Germinal center (tissue), 1 donor: Measurements from ENCODE around the gene ITSN1.
"Not testable (repeated sequence)": the region's sequence is repeated elsewhere in the genome, so short reads cannot be mapped to it uniquely, and the experiment has no call there.

Experiments used
- DNase-seq: peaks from one replicate; pipeline ENCODE4 v3.0.0; 2012; ENCODE audit warnings: mixed read lengths, low spot score

Gene ITSN1

DNA sequence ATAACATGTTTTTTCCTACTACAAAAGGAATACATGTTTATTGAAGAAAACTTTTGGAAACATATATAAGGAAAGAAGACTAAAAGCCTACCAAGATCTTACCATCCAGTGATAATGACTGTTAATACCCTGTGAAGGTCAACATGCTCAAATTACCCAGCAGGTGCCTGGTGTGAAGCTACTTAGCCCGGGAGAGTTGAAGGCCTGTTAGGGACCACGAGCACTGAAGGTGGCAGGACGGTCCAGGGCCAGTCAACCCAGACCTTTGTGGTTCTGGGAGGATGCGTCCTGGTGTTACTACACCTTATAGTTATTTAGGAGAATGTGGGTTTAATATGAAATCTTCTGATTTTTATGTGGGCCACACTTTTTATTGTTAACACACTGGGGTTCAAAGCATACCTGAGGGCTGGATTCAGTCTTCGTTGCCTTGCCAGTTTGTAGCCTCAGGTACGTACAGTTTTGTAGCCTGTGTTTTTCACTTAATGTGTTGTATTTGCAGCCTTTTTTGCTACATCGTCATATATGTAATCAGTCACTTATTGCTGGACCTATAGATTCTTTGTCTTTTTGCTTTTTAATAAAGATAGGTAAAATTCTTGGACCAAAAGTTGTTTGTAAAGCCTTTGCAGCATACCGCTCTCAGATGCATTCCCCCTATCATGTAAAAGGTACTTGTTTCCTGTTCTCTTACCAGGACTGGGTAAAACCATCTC, 9.8 kb downstream of the ITSN1 start:
- no peak for DNase-seq

DNA sequence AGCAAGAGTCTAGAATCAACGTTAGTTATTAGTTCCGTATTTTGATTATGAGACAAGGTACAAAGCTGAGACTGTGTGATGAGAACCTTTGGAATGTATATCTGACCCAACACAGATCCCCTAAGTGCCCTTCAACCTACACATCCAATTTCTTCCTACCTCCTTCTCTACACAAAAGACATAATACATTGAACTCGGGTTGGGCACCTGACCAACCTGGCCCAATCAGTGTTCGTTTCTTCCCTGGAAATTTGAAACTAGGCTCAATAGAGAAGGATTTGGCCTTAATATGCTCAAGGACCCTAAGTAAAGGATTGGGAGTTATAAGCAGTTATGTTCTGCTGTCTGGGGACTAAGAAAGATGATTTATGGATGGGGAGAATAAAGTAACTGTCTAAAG, 12.1 kb downstream of the ITSN1 start:
- DNase-seq = no peak

DNA sequence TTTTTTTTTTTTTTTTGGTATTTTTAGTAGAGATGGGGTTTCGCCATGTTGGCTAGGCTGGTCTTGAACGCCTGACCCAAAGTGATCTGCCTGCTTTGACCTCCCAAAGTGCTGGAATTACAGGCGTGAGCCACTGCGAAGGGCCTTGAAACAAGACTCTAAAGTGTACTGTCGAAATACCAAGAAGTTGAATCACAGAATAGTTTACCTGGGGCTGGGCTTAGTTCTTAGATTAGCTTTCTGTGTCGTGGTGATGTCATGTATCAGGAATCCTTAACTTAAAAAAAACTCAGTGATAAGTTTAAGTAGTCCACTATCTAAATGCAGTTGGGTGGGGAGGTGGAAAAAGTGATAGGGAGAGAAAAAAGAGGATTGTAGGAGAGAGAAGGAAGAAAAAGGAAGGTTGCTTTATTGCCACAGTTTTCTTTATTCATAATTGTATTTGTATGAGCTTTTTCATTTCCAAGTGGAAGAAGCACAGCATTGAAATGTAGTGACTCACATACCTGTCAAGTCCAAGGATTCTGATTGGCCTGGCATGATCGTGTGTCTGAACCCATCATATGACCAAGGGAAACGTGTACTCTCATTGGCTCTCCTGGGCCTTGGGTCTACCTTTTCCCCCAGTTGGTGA, 13.4 kb downstream of the ITSN1 start:
- DNase-seq = no peak

DNA sequence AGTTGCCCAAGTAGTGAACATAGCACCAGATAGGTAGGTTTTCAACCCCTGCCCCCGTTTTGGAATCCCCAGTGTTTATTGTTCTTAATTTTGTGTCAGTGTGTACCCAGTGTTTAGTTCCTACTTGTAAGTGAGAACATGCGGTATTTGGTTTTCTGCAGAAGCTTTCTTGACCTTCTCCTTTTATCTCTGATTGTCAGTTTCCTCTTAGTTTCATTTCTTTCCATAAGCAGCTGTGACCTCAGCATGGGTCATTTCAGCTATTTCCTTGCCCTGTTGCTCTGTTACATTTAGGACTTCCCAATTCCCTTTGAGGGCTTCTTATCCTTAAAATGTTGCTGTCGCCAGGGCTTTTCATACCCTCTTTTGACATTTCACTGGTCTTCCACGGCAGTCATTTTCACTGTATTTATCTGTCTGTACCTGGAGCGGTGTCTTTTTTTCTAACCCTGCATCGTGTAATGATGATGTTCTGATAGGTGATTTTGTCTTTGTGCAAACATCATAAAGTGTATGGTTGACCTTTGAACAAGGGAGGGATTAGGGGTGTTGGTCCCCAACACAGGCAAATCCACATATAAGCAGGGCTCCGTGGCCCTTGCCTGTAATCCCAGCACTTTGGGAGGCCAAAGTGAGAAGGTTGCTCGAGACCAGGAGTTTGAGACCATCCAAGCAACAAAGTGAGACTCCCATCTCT, 15.0 kb downstream of the ITSN1 start:
- no peak for DNase-seq

DNA sequence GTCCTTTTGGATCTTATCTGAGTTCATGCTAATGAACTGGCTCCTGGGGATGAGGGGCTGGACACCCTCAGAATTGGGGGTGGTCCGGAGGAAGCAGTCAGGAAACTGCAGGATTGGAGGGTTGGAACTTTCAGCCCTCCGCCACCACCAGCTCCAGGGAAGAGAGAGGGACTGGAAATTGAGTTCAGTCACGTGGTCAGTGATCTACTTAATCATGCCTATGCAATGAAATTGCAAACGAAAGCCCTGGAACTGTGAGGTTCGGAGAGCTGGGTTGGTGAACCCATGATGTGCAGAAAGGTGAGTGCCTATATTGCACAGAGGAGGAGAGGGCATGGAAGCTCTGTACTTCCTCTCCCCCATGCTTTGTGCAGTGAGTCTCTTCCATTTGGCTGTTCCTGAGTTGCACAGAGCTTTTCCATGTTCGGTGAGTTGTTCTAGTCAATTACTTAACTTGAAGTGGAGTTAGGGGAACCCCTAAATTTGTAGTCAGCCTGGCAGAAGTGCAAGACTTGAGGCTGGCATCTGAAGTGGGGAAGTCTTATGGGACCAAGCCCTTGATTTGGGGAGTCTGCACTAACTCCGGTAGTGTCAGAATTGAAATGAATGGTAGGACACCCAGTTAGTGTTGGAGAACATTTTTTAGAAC, 16.7 kb downstream of the ITSN1 start:
- no peak for DNase-seq

GRCh38 chr21:33659568-33659949, 17.3 kb downstream of the ITSN1 start:
- DNase-seq = no peak

DNA sequence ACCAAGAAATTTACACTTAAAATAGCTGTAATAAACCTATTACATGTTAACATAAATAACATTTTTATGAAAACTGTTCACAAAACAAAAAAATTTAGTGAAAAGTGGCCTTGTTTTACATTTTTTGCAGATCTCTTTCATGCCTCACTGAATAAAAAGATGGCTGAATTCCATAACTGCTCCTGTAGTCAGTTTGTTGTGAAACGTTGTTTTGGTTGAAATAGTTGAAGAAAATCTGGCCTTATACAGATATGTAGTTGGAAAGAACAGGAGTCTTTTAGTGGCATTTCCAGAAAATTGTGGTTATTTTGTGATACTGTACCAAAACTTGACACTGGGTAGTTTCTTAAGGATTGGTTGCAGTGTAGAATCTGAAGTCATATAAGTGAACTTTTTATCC, 18.1 kb downstream of the ITSN1 start:
- DNase-seq = no peak

DNA sequence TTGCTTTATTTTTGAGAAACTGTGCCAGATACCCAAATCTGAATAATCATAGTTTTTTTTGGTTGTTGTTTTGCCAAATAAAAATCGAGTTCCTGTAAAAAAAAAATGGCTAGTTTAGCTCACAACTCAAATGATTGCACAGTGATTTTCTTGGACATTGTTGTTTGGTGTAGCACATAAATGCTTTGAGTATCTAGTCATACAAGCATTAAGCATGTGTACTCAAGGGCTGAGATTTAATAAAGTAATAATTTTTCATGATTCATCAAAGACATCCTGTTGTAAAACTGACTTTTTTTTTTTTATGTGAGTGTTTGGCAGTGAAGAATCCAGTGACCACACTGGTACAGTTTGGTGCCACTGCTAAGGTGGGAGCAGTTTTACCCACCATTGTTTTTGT, 18.8 kb downstream of the ITSN1 start:
- no peak for DNase-seq

DNA sequence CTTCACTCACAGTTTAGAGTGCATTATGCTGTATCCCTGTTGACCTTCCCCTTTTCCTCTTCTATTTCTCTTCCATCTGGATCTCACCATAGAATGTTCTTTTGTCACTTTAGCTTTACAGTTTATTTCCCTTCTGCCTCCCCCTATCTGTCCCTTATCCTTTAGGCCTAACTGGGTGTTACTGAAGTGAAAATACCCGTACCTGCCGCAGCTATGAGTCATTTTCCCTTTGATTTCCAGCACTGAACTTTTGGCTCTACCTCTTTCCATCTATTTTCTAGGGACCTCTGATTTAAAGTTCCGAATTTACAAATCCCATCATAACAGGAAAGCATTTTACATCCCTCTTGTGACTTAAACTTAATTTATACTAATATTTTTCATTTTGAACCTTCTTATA, 19.7 kb downstream of the ITSN1 start:
- DNase-seq = no peak

DNA sequence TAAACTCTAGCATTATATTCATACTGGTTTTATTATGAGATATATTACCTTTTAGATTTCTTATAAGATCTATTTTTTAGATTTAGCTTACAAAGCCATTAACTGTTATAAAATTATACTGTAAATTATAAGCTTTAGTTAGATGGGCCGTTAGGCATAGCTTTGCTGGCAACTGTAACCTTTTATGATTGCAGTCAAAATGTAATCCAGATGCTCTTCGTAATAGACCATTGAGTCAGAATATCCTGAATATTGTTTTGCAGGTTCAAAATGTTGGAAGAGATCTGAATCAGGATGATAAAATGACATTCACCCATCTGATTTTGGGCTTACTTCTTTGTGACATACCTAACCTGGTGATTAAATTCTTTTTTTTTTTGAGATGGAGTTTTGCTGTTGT, 20.9 kb downstream of the ITSN1 start:
- DNase-seq = no peak

- no peak for DNase-seq
Measured at GRCh38 chr21:33664135-33664534, 21.8 kb downstream of the ITSN1 start.

GRCh38 chr21:33666153-33666552, 23.9 kb downstream of the ITSN1 start:
- no peak for DNase-seq

GRCh38 chr21:33667636-33668035, 25.3 kb downstream of the ITSN1 start:
- no peak for DNase-seq

DNA sequence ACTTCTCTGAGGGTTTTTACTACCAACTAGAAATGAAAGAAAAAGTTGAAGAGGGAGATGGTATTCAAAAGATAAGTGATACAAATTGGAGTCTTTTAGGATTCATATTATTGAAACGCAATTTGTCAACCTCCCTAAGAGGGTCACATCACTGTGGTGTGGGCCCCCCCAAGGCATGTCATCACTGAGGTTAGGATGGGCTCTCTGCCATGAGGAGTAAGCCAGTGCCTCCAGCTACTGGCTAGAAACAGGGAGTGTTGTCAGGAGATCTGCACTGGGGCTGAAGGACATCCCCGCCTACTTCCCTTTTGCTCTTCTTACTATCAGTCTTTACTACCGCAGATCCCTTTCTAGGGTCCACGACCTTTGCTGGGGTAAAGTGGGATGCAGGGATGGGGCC, 25.9 kb downstream of the ITSN1 start:
- no peak for DNase-seq

DNA sequence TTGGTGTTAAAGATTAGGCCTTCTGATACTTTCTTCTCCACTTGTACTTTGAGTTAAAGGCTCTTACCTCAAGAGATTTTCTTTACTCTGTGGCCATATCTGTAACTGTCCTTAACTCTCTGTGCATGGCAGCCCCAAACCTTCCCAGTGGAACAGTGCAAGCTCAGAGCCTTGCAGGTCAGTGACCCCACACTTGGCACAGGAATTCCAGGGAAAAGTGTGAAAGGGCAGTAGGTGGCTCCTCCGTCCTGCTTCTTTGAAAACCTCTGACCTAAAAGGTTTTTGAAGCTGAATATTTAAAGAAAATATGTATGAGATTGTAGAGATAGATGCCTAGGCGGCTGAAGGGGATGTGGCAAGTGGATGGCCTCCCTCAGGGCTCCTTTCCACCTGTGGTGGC, 26.3 kb downstream of the ITSN1 start:
- no peak for DNase-seq

GRCh38 chr21:33670076-33670978, 28.0 kb downstream of the ITSN1 start:
- DNase-seq = no peak

GRCh38 chr21:33673473-33673872, 31.2 kb downstream of the ITSN1 start:
- no peak for DNase-seq

DNA sequence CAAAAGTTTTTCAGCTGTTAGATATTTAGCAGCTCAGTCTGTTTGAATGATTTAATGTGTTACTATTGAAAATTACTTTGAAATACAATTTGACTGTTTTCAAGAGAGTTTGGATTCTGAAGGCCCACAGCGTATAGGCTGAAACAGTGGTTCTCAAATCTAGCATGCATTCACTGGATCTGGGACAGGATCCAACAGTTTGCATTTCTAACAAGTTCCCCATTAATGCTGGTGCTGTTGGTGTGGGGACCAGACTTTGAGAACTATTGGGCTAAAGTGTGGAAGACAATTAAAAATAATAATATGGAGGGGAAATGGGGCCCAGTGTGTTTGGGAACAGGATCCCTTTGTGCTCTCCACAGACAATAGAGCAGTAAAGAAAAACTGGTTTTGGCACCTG, 31.9 kb downstream of the ITSN1 start:
- DNase-seq = no peak

- not testable (repeated sequence) for DNase-seq
Measured at GRCh38 chr21:33676666-33677065, 34.4 kb downstream of the ITSN1 start.

GRCh38 chr21:33677450-33677849, 35.1 kb downstream of the ITSN1 start:
- no peak for DNase-seq

GRCh38 chr21:33680870-33681269, 38.6 kb downstream of the ITSN1 start:
- no peak for DNase-seq
